ENCODE results near the gene VWA1. TPM values are rescaled to one million over a fixed set of nuclear protein-coding genes. Genes with fewer than 3 reads are reported as not detected.
A peak's percentile ranks its signal among the peaks of the same experiment; 100 is the strongest.

VWA1 gene
- total RNA-seq, 5 donors from 2014 or later (not counting 1 experiment from before 2014, with no cell fraction given), result 0.15 to 0.54 (median 0.26) TPM; not detected in 2

DNA sequence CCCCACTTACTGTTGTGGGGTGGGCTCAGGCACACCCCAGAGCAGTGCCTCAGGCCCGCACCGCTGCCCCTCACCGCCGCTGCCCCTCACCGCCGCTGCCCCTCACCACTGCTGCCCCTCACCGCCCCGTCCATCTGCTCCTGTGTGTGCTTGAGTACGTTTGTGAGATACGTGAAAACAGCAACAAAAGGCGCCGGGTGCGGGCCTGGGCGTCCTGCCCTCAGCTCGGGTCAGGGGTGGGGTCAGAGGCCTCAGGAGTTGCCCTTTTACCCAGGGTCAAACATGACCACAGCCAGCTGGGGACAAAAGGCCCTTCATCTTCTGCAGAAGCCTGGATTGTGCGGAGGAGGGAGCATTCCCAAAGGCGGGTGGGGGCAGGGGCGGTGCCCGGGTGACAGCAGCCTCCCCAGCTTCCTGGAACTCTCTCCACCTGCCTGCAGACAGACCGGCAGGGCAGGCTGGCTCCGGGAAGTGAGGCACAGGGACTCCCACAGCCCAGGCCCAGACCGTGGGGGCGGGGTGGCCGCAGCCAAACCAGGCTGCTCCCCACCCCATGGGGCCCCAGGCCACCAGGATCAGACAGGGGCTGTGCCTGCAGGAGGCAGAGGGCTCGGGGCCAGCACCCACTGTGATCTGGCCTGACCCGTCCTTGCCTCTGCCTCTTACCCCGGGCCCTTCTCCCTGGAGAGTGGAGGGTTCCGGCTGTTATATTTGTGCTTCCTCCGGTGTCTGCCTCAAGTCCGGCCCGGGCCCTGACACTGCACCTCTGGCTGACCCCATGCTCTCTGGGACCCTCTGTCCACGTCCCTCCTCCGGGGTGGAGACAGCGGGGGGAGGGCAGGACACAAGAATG is 2.3 kb upstream of the VWA1 start:
- no peak for DNase-seq
- CTCF ChIA-PET, result no interaction called here

DNA sequence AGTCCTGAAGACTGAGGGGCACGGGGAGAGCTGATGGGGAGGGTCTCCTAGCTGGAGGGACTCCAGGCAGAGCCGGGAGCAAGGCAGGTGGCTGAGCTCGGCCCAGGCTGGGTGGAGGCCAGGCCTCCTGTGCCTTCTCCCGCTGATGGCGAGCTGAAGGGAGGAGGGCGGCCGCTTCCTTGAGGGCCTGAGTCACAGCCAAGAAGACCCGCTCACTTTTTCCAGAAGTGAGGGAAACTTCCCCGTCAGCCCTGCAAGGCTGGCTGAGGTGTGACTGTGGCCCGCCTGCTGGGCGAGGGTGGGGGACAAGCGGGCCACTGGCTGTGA is 1.7 kb upstream of the VWA1 start:
- Mint-ChIP-seq H3K27ac (no peak overlapping the region), H3K4me1 (peaks cover under 1 to 10% (median 9%) of the 10 kb centered on the region in 3 donors), H3K9me3 (no peaks in the 10 kb centered on the region), H3K4me3 (no peak overlapping the region), H3K36me3 (no peaks in the 10 kb centered on the region), H3K27me3 (peaks cover 7 to 39% of the 10 kb centered on the region in 2 donors)
- 19% methylated on average over 11 of the region's 12 CpGs for WGBS (ENCODE audit: insufficient coverage)
- H3K9me3 ChIP-seq, result no peaks in the 10 kb centered on the region
- H3K27me3 ChIP-seq (replicated peaks in 1 of 2; ENCODE audit: control insufficient read depth in 2 of 2, extremely low read depth in 1 of 2, insufficient read depth in 2 of 2, low read length in 1 of 2), result peaks cover 0 to 91% of the 10 kb centered on the region in 2 experiments
- ChIA-PET CTCF (no interaction called here), POLR2A (no interaction called here)
- ATAC-seq (replicated peaks in 1 of 4), result no peak
- H3K4me3 ChIP-seq (ENCODE audit: control insufficient read depth in 1 of 2, extremely low read depth in 1 of 2, low read length in 1 of 2), result no peak overlapping the region
- DNase-seq, result no peak
- no peaks in the 10 kb centered on the region for H3K36me3 ChIP-seq (ENCODE audit: control insufficient read depth in 2 of 2, extremely low read depth in 1 of 2, insufficient read depth in 1 of 2, low read length in 1 of 2)
- H3K27ac ChIP-seq (ENCODE audit: low read length), result no peak overlapping the region
- H3K4me1 ChIP-seq (ENCODE audit: control insufficient read depth in 1 of 2, extremely low read depth in 1 of 2, insufficient read depth in 2 of 2, low read length in 2 of 2), result peaks cover 2 to 30% of the 10 kb centered on the region in 2 experiments

More for the DNA sequence above, 2.3 kb upstream of the VWA1 start:
- Histone ChIP-seq H3K27me3 (replicated peaks in 1 of 2; ENCODE audit: control insufficient read depth in 2 of 2, extremely low read depth in 1 of 2, insufficient read depth in 2 of 2, low read length in 1 of 2) (peaks cover 0 to 91% of the 10 kb centered on the region in 2 experiments), H3K36me3 (ENCODE audit: control insufficient read depth in 2 of 2, extremely low read depth in 1 of 2, insufficient read depth in 1 of 2, low read length in 1 of 2) (no peaks in the 10 kb centered on the region), H3K4me3 (ENCODE audit: control insufficient read depth in 1 of 2, extremely low read depth in 1 of 2, low read length in 1 of 2) (no peak overlapping the region), H3K27ac (ENCODE audit: low read length) (no peak overlapping the region), H3K9me3 (no peaks in the 10 kb centered on the region), H3K4me1 (ENCODE audit: control insufficient read depth in 1 of 2, extremely low read depth in 1 of 2, insufficient read depth in 2 of 2, low read length in 2 of 2) (peaks cover 2 to 30% of the 10 kb centered on the region in 2 experiments)
- POLR2A ChIA-PET, result no interaction called here
- Mint-ChIP-seq H3K27me3 (peaks cover 11 to 39% of the 10 kb centered on the region in 2 donors), H3K27ac (no peak overlapping the region), H3K4me3 (no peak overlapping the region), H3K9me3 (no peaks in the 10 kb centered on the region), H3K36me3 (no peaks in the 10 kb centered on the region), H3K4me1 (peaks cover 6 to 13% (median 12%) of the 10 kb centered on the region in 3 donors)
- no peak for ATAC-seq (replicated peaks in 1 of 4)
- WGBS (ENCODE audit: insufficient coverage), result 68% methylated on average over 27 of the region's 34 CpGs

DNA sequence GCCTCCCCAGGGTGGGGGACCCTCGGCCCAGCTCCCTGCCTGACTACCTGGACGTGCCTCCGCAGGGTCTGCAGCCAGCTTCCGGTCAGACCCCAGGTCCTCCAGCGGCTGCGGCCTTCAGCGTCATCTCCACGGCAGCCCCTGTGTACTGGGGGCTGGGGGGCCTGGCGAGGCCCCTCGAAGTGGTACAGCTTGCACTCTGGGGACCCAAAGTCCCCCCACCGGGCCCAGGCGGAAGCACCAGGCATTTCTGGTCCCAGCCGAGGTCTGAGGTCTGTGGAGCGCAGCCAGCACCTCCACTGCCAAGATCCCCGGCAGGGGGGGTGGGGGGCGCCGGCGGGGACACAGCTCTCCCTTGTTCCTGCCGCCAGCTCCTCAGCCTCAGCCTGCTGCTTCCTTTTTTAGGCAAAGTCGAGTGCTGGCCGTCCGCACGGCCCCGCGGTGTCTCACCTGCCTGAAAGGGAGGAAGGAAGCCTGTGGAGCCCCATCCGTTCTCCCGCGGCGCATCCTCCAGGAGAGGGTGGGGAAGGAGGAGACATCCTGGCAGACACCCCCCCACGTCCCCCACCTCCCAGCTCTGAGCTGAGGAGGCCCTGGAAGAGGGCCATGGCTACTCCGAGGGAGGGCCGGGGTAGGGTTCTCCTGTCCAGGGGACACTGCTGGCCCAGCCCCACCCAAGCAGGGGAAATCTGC is 1.2 kb upstream of the VWA1 start:
- no peak for ATAC-seq (replicated peaks in 1 of 4)
- no peak for DNase-seq
- POLR2A ChIA-PET, result no interaction called here

DNA sequence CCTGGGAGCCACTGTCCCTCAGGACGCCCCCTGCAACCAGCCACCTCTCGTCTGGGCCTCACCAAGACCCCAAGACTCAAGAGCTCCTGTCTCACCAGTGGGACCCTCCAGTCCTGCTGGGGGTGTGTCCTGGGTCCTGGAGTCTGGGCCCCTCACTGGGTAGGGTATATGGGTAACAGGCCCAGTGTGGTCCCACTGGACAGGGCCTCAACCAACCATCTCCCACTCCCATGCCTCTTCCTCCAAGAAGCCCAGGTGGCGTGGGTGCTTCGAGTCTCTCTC is 725 bp upstream of the VWA1 start:
- CTCF ChIA-PET, result no interaction called here
- WGBS (ENCODE audit: insufficient coverage), result 80% methylated on average over 4 of the region's 4 CpGs
- H3K4me3 ChIP-seq (ENCODE audit: control insufficient read depth in 1 of 2, extremely low read depth in 1 of 2, low read length in 1 of 2), result no peak overlapping the region

More for the DNA sequence above, 1.2 kb upstream of the VWA1 start:
- 8% methylated on average over 20 of the region's 32 CpGs for WGBS (ENCODE audit: insufficient coverage)
- H3K9me3 Mint-ChIP-seq, result no peaks in the 10 kb centered on the region
- H3K36me3 Mint-ChIP-seq, result no peaks in the 10 kb centered on the region
- H3K4me3 Mint-ChIP-seq, result peak overlapping the region in 1 of 3 donors; percentile 66
- peaks cover 0 to 10% (median 9%) of the 10 kb centered on the region in 3 donors for H3K4me1 Mint-ChIP-seq
- Histone ChIP-seq H3K27me3 (replicated peaks in 1 of 2; ENCODE audit: control insufficient read depth in 2 of 2, extremely low read depth in 1 of 2, insufficient read depth in 2 of 2, low read length in 1 of 2) (peaks cover 0 to 90% of the 10 kb centered on the region in 2 experiments), H3K4me3 (ENCODE audit: control insufficient read depth in 1 of 2, extremely low read depth in 1 of 2, low read length in 1 of 2) (no peak overlapping the region), H3K9me3 (no peaks in the 10 kb centered on the region), H3K4me1 (ENCODE audit: control insufficient read depth in 1 of 2, extremely low read depth in 1 of 2, insufficient read depth in 2 of 2, low read length in 2 of 2) (peaks cover 2 to 30% of the 10 kb centered on the region in 2 experiments), H3K27ac (ENCODE audit: low read length) (no peak overlapping the region), H3K36me3 (ENCODE audit: control insufficient read depth in 2 of 2, extremely low read depth in 1 of 2, insufficient read depth in 1 of 2, low read length in 1 of 2) (no peaks in the 10 kb centered on the region)
- H3K27me3 Mint-ChIP-seq, result peaks cover 7 to 42% of the 10 kb centered on the region in 2 donors
- CTCF ChIA-PET, result no interaction called here
- no peak overlapping the region for H3K27ac Mint-ChIP-seq

DNA sequence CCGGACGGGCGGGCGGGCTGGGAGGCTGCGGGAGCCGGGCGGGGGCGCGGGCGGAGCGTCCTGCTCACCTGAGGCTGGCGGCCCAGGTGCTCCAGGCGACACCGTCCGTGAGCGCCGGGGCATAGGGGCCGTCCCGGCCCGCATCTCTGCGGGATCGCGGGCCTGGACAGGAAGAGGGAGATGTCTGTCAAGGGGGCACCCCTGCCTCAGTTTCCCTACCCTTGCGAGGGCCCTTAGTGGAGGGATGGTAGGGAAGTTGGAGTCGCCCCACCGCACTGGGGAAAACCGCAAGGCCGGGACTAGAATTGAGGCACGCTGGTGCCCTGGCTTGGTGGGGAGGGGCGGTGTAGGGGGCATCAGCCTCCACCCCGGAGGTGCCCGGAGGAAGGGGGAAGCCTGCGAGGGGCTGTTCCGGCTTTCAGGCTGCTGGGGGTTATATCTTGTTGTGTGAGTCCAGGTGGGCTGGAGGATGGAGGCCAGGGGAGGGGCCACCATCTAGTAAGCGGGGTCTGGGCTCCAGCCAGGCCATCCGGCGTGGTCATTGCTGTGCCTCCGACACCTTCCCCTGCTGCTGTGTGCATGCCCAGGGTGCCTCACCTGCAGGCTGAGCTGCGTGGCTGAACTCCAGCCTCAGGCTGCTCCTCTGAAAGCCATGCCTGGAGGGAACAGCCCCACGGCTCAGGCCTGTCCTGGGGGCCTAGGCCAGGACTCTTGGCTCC is 580 bp downstream of the VWA1 start:
- Mint-ChIP-seq H3K4me3 (peak overlapping the region in 2 of 3 donors; percentile 49 to 61), H3K27me3 (peaks cover 4 to 40% of the 10 kb centered on the region in 2 donors), H3K4me1 (peaks cover 0 to 14% (median 9%) of the 10 kb centered on the region in 3 donors), H3K9me3 (no peaks in the 10 kb centered on the region), H3K27ac (no peak overlapping the region), H3K36me3 (no peaks in the 10 kb centered on the region)
- Histone ChIP-seq H3K9me3 (no peaks in the 10 kb centered on the region), H3K4me1 (ENCODE audit: control insufficient read depth in 1 of 2, extremely low read depth in 1 of 2, insufficient read depth in 2 of 2, low read length in 2 of 2) (peaks cover 2 to 37% of the 10 kb centered on the region in 2 experiments), H3K27ac (ENCODE audit: low read length) (no peak overlapping the region), H3K4me3 (ENCODE audit: control insufficient read depth in 1 of 2, extremely low read depth in 1 of 2, low read length in 1 of 2) (peak overlapping the region in 1 of 2 donors; percentile 27), H3K36me3 (ENCODE audit: control insufficient read depth in 2 of 2, extremely low read depth in 1 of 2, insufficient read depth in 1 of 2, low read length in 1 of 2) (no peaks in the 10 kb centered on the region), H3K27me3 (replicated peaks in 1 of 2; ENCODE audit: control insufficient read depth in 2 of 2, extremely low read depth in 1 of 2, insufficient read depth in 2 of 2, low read length in 1 of 2) (peaks cover 0 to 87% of the 10 kb centered on the region in 2 experiments)
- WGBS (ENCODE audit: insufficient coverage), result 23% methylated on average over 31 of the region's 40 CpGs
- CTCF ChIA-PET, result no interaction called here
- no peak for DNase-seq
- ATAC-seq (replicated peaks in 1 of 4), result peak in 2 of 4 experiments; percentile 18 to 30
- POLR2A ChIA-PET, result no interaction called here

More for the DNA sequence above, 725 bp upstream of the VWA1 start:
- Histone ChIP-seq H3K4me1 (ENCODE audit: control insufficient read depth in 1 of 2, extremely low read depth in 1 of 2, insufficient read depth in 2 of 2, low read length in 2 of 2) (peaks cover 2 to 30% of the 10 kb centered on the region in 2 experiments), H3K27me3 (replicated peaks in 1 of 2; ENCODE audit: control insufficient read depth in 2 of 2, extremely low read depth in 1 of 2, insufficient read depth in 2 of 2, low read length in 1 of 2) (peaks cover 0 to 86% of the 10 kb centered on the region in 2 experiments), H3K27ac (ENCODE audit: low read length) (no peak overlapping the region), H3K9me3 (no peaks in the 10 kb centered on the region), H3K36me3 (ENCODE audit: control insufficient read depth in 2 of 2, extremely low read depth in 1 of 2, insufficient read depth in 1 of 2, low read length in 1 of 2) (no peaks in the 10 kb centered on the region)
- H3K9me3 Mint-ChIP-seq, result no peaks in the 10 kb centered on the region
- peak overlapping the region; percentile 34 to 66 (median 41) for H3K4me3 Mint-ChIP-seq
- no peak for DNase-seq
- H3K36me3 Mint-ChIP-seq, result no peaks in the 10 kb centered on the region
- H3K27me3 Mint-ChIP-seq, result peaks cover 6 to 38% of the 10 kb centered on the region in 2 donors
- H3K4me1 Mint-ChIP-seq, result peaks cover 0 to 10% (median 9%) of the 10 kb centered on the region in 3 donors
- POLR2A ChIA-PET, result no interaction called here
- H3K27ac Mint-ChIP-seq, result no peak overlapping the region
- no peak for ATAC-seq (replicated peaks in 1 of 4)

DNA sequence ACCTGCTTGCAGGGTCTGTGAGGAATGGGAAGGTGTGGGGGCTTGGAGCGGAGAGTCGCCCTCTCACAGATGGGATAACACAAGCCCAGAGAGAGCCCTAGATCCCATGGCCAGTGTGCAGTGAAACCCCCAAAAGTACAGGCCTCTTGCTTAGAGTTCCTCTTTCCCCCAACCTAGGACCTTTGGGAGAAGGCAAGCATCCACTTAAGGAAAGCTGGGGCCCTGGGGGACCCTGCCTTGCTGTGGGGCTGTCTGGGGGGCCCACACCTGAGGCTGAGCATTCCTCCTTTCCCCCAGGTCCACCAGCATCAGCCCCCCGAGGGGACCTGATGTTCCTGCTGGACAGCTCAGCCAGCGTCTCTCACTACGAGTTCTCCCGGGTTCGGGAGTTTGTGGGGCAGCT is 1.1 kb downstream of the VWA1 start:
- no peaks in the 10 kb centered on the region for H3K9me3 Mint-ChIP-seq
- ChIA-PET CTCF (no interaction called here), POLR2A (no interaction called here)
- Histone ChIP-seq H3K27me3 (replicated peaks in 1 of 2; ENCODE audit: control insufficient read depth in 2 of 2, extremely low read depth in 1 of 2, insufficient read depth in 2 of 2, low read length in 1 of 2) (peaks cover 0 to 87% of the 10 kb centered on the region in 2 experiments), H3K9me3 (no peaks in the 10 kb centered on the region), H3K4me1 (ENCODE audit: control insufficient read depth in 1 of 2, extremely low read depth in 1 of 2, insufficient read depth in 2 of 2, low read length in 2 of 2) (peaks cover 2 to 40% of the 10 kb centered on the region in 2 experiments), H3K36me3 (ENCODE audit: control insufficient read depth in 2 of 2, extremely low read depth in 1 of 2, insufficient read depth in 1 of 2, low read length in 1 of 2) (no peaks in the 10 kb centered on the region), H3K27ac (ENCODE audit: low read length) (no peak overlapping the region), H3K4me3 (ENCODE audit: control insufficient read depth in 1 of 2, extremely low read depth in 1 of 2, low read length in 1 of 2) (no peak overlapping the region)
- peaks cover 4 to 37% of the 10 kb centered on the region in 2 donors for H3K27me3 Mint-ChIP-seq
- 95% methylated on average over 5 of the region's 7 CpGs for WGBS (ENCODE audit: insufficient coverage)
- H3K4me3 Mint-ChIP-seq, result peak overlapping the region in 1 of 3 donors; percentile 61
- no peaks in the 10 kb centered on the region for H3K36me3 Mint-ChIP-seq
- ATAC-seq (replicated peaks in 1 of 4) (no peak), DNase-seq (no peak)
- H3K4me1 Mint-ChIP-seq, result peaks cover 0 to 14% (median 9%) of the 10 kb centered on the region in 3 donors
- H3K27ac Mint-ChIP-seq, result no peak overlapping the region
